Endothelial cell (in vitro differentiated cells): ENCODE measurements around the gene SPEF1. TPM values are rescaled to one million over a fixed set of nuclear protein-coding genes. Genes with fewer than 3 reads are reported as not detected.

Experiments used
- DNase-seq: peaks from one replicate; pipeline ENCODE4 v3.0.0; 2021; ENCODE audit warnings: low spot score
- H3K27ac Mint-ChIP-seq: one replicate; pipeline ENCODE4 v1.8.0; 2021; ENCODE audit warnings: mixed read lengths, inconsistent platforms; ENCODE audit not compliant: unreplicated experiment
- H3K27me3 Mint-ChIP-seq: one replicate; pipeline ENCODE4 v1.8.0; 2021; ENCODE audit warnings: mild to moderate bottlenecking, moderate library complexity, mixed read lengths, inconsistent platforms; ENCODE audit not compliant: unreplicated experiment
- H3K36me3 Mint-ChIP-seq: one replicate; pipeline ENCODE4 v1.8.0; 2021; ENCODE audit warnings: mild to moderate bottlenecking, low read depth, mixed read lengths, inconsistent platforms; ENCODE audit not compliant: unreplicated experiment
- H3K4me1 Mint-ChIP-seq: one replicate; pipeline ENCODE4 v1.8.0; 2021; ENCODE audit warnings: mild to moderate bottlenecking, mixed read lengths, inconsistent platforms; ENCODE audit not compliant: unreplicated experiment
- H3K4me3 Mint-ChIP-seq: one replicate; pipeline ENCODE4 v1.8.0; 2021; ENCODE audit warnings: mild to moderate bottlenecking, mixed read lengths, inconsistent platforms; ENCODE audit not compliant: unreplicated experiment
- H3K9me3 Mint-ChIP-seq: one replicate; pipeline ENCODE4 v1.8.0; 2021; ENCODE audit warnings: mixed read lengths, inconsistent platforms; ENCODE audit not compliant: unreplicated experiment
- total RNA-seq: library from RNA; stranded (reverse); fragmentation: NEBNext Ultra II Directional; extraction: Animal tissue kit (Norgen Biotek cat#: 25700); gene quantifications from one replicate; pipeline ENCODE4 v1.2.1, GENCODE V29; 2021; ENCODE audit not compliant: unreplicated experiment
- TF ChIP-seq, protein P1 (sequence below): fragments of 200-600 bp; sonication (generic); IDR thresholded peaks from one replicate; pipeline ENCODE4 v1.5.0; 2021; ENCODE audit warnings: antibody characterized with exemption; ENCODE audit not compliant: unreplicated experiment

Gene SPEF1
- total RNA-seq, 1 donor from 2014 or later = 0.23 TPM

DNA sequence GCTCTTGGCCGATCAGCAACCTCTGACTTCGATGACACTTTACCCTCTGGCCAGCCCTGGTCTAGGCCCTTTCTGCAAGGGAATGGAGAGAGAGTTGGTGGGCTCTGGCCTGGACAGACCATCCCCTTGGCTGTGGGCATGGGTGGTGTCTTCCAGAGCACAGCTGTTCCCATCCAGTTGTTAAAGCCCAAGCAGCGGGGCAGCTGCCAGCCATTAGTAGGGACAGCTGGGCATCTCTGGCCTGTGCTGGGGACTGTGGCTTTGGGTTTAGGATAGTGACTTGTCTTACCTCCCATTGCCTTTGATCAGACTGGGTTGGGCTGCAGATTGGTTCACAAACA is 17.6 kb upstream of the SPEF1 start:
- Mint-ChIP-seq H3K4me1 (peaks cover 13% of the 10 kb centered on the region), H3K4me3 (no peak overlapping the region), H3K27me3 (peaks cover 12% of the 10 kb centered on the region), H3K27ac (no peak overlapping the region), H3K36me3 (peaks cover 11% of the 10 kb centered on the region), H3K9me3 (no peaks in the 10 kb centered on the region)
- TF ChIP-seq, protein P1, sequence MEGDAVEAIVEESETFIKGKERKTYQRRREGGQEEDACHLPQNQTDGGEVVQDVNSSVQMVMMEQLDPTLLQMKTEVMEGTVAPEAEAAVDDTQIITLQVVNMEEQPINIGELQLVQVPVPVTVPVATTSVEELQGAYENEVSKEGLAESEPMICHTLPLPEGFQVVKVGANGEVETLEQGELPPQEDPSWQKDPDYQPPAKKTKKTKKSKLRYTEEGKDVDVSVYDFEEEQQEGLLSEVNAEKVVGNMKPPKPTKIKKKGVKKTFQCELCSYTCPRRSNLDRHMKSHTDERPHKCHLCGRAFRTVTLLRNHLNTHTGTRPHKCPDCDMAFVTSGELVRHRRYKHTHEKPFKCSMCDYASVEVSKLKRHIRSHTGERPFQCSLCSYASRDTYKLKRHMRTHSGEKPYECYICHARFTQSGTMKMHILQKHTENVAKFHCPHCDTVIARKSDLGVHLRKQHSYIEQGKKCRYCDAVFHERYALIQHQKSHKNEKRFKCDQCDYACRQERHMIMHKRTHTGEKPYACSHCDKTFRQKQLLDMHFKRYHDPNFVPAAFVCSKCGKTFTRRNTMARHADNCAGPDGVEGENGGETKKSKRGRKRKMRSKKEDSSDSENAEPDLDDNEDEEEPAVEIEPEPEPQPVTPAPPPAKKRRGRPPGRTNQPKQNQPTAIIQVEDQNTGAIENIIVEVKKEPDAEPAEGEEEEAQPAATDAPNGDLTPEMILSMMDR = no peak
- DNase-seq = no peak

GRCh38 chr20:3798373-3798768 is 17.1 kb upstream of the SPEF1 start:
- no peak for DNase-seq
- Mint-ChIP-seq H3K36me3 (peaks cover 6% of the 10 kb centered on the region), H3K9me3 (no peaks in the 10 kb centered on the region), H3K4me1 (peaks cover 13% of the 10 kb centered on the region), H3K27ac (no peak overlapping the region), H3K27me3 (peaks cover 12% of the 10 kb centered on the region), H3K4me3 (no peak overlapping the region)
- TF ChIP-seq, protein P1 = no peak

DNA sequence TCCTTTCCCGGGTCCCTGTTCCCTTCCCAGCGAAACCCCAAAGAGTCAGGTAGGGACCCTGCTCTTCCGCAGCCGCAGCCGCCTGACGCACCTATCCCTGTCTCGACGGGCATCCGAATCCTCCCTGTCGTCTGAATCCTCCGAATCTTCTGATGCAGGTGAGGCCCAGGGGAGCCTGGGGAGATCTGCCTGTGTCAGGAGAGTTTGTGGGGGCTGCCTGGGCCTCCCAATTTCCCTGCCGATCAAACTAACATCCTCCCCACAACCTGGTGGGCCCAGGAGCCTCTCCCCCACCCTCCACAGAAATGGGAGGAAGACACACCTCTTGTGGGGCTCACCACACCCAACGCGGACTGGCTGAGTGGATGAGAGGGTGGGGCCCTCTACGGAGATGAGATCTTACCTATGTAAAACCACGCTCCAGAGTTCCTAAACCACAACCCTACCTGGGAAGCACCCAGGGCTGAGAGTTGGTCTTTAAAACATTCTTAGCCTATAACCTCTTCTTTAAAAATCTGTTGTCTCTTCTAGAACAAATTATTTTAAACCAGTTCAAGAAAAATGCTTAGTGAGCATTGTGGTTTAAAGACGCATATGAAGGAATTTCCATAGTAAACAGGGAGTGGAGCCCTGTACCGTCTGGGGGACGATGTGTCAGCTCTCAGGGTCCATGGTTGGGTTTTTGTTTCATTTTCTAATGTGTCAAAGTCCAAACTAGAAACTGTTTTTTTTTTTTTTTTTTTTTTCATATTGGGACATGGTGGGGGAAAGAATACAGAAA is 16.5 kb upstream of the SPEF1 start:
- Mint-ChIP-seq H3K4me3 (peak overlapping the region; percentile 73), H3K9me3 (no peaks in the 10 kb centered on the region), H3K27ac (no peak overlapping the region), H3K4me1 (peaks cover 13% of the 10 kb centered on the region), H3K27me3 (peaks cover 12% of the 10 kb centered on the region), H3K36me3 (peaks cover 4% of the 10 kb centered on the region)
- TF ChIP-seq, protein P1 = no peak
- DNase-seq = no peak

- no peaks in the 10 kb centered on the region for H3K9me3 Mint-ChIP-seq
- peak overlapping the region; percentile 67 for H3K4me3 Mint-ChIP-seq
- TF ChIP-seq, protein P1 = no peak
- H3K4me1 Mint-ChIP-seq = peaks cover 13% of the 10 kb centered on the region
- no peak for DNase-seq
- H3K27me3 Mint-ChIP-seq = peaks cover 12% of the 10 kb centered on the region
- H3K36me3 Mint-ChIP-seq = no peaks in the 10 kb centered on the region
- no peak overlapping the region for H3K27ac Mint-ChIP-seq
Measured at GRCh38 chr20:3797226-3797545, 15.9 kb upstream of the SPEF1 start.

DNA sequence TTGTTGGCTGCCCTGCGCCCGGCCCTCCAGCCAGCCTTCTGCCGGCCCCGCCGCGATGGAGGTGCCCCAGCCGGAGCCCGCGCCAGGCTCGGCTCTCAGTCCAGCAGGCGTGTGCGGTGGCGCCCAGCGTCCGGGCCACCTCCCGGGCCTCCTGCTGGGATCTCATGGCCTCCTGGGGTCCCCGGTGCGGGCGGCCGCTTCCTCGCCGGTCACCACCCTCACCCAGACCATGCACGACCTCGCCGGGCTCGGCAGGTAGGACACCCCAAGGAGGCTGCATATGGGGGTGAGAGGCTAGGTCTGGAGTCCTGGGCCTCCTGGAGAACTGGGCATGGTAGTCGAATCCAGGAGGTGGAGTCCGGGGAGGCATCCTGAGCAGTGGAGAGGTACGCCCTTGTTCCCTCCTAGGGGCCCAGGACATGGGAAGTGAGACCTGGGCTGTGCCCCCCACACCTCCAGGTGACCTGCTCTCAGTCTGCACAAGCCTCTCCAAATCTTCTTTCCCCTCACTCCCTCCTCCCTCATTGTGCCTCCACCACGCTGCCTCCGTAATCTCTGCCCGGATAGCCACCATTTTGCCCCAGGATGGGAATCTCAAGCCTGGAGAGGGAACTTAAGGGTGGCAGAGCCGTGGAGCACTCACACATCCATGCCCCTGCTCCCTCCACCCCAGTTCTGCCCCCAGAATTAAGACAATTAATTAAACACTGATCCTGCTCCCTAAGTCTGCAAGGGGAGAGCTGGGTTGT is 15.4 kb upstream of the SPEF1 start:
- peaks cover 12% of the 10 kb centered on the region for H3K27me3 Mint-ChIP-seq
- H3K27ac Mint-ChIP-seq = no peak overlapping the region
- H3K9me3 Mint-ChIP-seq = no peaks in the 10 kb centered on the region
- no peak for DNase-seq
- peaks cover 13% of the 10 kb centered on the region for H3K4me1 Mint-ChIP-seq
- TF ChIP-seq, protein P1 = no peak
- peak overlapping the region; percentile 67 for H3K4me3 Mint-ChIP-seq
- H3K36me3 Mint-ChIP-seq = no peaks in the 10 kb centered on the region
